Glutamatergic neuron (in vitro differentiated cells): ENCODE data around the gene MED29. TPM values are rescaled to one million over a fixed set of nuclear protein-coding genes. Genes with fewer than 3 reads are reported as not detected.

ENCODE experiments used
- DNase-seq: peaks from one replicate; pipeline ENCODE4 v3.0.0; 2022
- H3K27ac Mint-ChIP-seq: one replicate; pipeline ENCODE4 v1.8.0; 2020; ENCODE audit warnings: mild to moderate bottlenecking, mixed read lengths, inconsistent platforms; ENCODE audit not compliant: unreplicated experiment
- H3K27me3 Mint-ChIP-seq: one replicate; pipeline ENCODE4 v1.8.0; 2020; ENCODE audit warnings: mild to moderate bottlenecking, moderate library complexity, mixed read lengths, inconsistent platforms; ENCODE audit not compliant: unreplicated experiment
- H3K36me3 Mint-ChIP-seq: one replicate; pipeline ENCODE4 v1.8.0; 2020; ENCODE audit warnings: mild to moderate bottlenecking, mixed read lengths, inconsistent platforms; ENCODE audit not compliant: unreplicated experiment
- H3K4me1 Mint-ChIP-seq: one replicate; pipeline ENCODE4 v1.8.0; 2020; ENCODE audit warnings: mild to moderate bottlenecking, low read depth, mixed read lengths, inconsistent platforms; ENCODE audit not compliant: unreplicated experiment
- H3K4me3 Mint-ChIP-seq: one replicate; pipeline ENCODE4 v1.8.0; 2020; ENCODE audit warnings: mild to moderate bottlenecking, mixed read lengths, inconsistent platforms; ENCODE audit not compliant: unreplicated experiment
- H3K9me3 Mint-ChIP-seq: one replicate; pipeline ENCODE4 v1.8.0; 2020; ENCODE audit warnings: mild to moderate bottlenecking, moderate library complexity, mixed read lengths, inconsistent platforms; ENCODE audit not compliant: unreplicated experiment
- CTCF ChIP-seq: fragments of 200-600 bp; sonication (generic); IDR thresholded peaks from one replicate; pipeline ENCODE4 v1.5.0; 2021; ENCODE audit not compliant: partially characterized antibody, unreplicated experiment
- total RNA-seq: library from RNA; stranded (reverse); fragmentation: NEBNext Ultra II Directional; extraction: Animal tissue kit (Norgen Biotek cat#: 25700); gene quantifications from one replicate; pipeline ENCODE4 v1.2.1, GENCODE V29; 2021; ENCODE audit not compliant: unreplicated experiment

Gene MED29
- total RNA-seq, 1 donor from 2014 or later: 30.1 TPM

DNA sequence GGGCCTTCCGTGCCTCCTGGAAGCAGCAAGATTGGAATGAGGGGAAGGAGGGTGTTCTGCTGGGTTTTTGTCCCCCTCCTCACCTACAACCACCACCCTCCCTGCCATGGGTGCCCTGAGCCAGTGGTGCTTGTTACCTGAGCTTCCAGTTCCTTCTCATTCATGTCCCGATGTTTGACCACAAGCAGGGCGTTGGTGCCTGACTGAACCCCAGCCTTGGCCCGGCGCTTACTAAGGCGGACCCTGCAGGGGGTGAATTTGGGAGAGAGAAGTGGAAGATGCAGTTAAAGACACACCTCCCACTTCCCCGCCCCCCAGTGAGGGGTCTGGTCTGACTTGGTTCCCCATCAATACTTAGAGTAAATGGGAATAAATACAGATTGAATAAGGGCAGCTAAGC is 4.6 kb upstream of the MED29 start:
- H3K36me3 Mint-ChIP-seq: no peaks in the 10 kb centered on the region
- H3K27me3 Mint-ChIP-seq: peaks cover 5% of the 10 kb centered on the region
- DNase-seq: no peak
- no peak overlapping the region for H3K27ac Mint-ChIP-seq
- peaks cover 9% of the 10 kb centered on the region for H3K9me3 Mint-ChIP-seq
- peaks cover 3% of the 10 kb centered on the region for H3K4me1 Mint-ChIP-seq
- no peak for TF ChIP-seq CTCF
- H3K4me3 Mint-ChIP-seq: no peak overlapping the region

GRCh38 chr19:39388657-39389056 is 2.5 kb upstream of the MED29 start:
- H3K36me3 Mint-ChIP-seq: no peaks in the 10 kb centered on the region
- H3K27ac Mint-ChIP-seq: no peak overlapping the region
- TF ChIP-seq CTCF: no peak
- no peak for DNase-seq
- H3K9me3 Mint-ChIP-seq: peaks cover 9% of the 10 kb centered on the region
- peaks cover 5% of the 10 kb centered on the region for H3K27me3 Mint-ChIP-seq
- H3K4me3 Mint-ChIP-seq: no peak overlapping the region
- H3K4me1 Mint-ChIP-seq: peaks cover 5% of the 10 kb centered on the region

GRCh38 chr19:39389631-39390414 is 1.4 kb upstream of the MED29 start:
- H3K36me3 Mint-ChIP-seq: no peaks in the 10 kb centered on the region
- peak overlapping the region; percentile 86 for H3K27ac Mint-ChIP-seq
- TF ChIP-seq CTCF: no peak
- peak overlapping the region; percentile 100 for H3K4me3 Mint-ChIP-seq
- peaks cover 9% of the 10 kb centered on the region for H3K9me3 Mint-ChIP-seq
- H3K27me3 Mint-ChIP-seq: peaks cover 5% of the 10 kb centered on the region
- H3K4me1 Mint-ChIP-seq: peaks cover 5% of the 10 kb centered on the region
- DNase-seq: no peak

DNA sequence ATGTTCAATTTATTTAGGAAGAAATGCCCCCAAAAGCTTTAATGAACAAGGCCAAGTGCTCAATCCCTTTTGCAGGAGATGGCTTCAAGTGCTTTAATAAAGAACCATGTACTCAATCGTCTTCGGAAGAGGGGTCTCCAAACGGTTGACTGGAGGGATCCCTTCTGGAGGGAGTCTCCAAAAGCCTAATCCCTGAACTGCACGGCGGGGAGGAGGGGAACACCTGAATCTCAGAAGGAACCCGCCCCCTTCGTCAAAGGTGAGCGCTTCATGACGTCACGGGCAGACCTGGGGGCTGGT is 777 bp upstream of the MED29 start:
- Mint-ChIP-seq H3K27ac (peak overlapping the region; percentile 86), H3K9me3 (peaks cover 9% of the 10 kb centered on the region), H3K27me3 (peaks cover 5% of the 10 kb centered on the region), H3K4me1 (peaks cover 5% of the 10 kb centered on the region), H3K4me3 (peak overlapping the region; percentile 100), H3K36me3 (no peaks in the 10 kb centered on the region)
- DNase-seq: no peak
- no peak for TF ChIP-seq CTCF
